AG09319 (cell line): ENCODE measurements around the gene PCMT1.
"Not testable (repeated sequence)": the region's sequence is repeated elsewhere in the genome, so short reads cannot be mapped to it uniquely, and the experiment has no call there.

Source experiments
- DNase-seq: peaks from one replicate; pipeline ENCODE4 v3.0.0-alpha.2; 2010; ENCODE audit warnings: low read depth; ENCODE audit errors: extremely low read depth
- CTCF ChIP-seq: IDR thresholded peaks from 2 replicates; pipeline ENCODE4 v1.5.1; 2011; ENCODE audit warnings: low read depth, mild to moderate bottlenecking, inconsistent platforms, low read length, moderate library complexity

PCMT1 gene

DNA sequence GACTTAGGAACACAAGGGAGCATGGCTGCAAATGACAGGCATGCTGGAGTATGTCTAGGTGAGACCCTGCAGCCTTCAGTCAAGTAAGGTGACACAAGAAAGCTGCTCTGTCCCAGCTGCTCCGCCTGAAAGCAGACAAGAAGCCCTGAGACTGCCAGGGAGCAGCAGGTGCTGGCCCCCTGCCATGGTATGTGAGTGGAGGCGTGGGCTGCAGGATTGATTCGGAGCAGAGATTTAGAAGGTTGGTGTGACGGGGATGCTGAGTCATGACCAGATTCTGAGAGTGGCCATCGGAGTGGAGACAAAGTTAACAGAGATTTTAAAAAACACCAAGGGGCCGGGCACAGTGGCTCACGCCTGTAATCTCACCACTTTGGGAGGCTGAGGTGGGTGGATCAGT lies 96.8 kb downstream of the PCMT1 start:
- no peak for DNase-seq
- TF ChIP-seq CTCF, result no peak

DNA sequence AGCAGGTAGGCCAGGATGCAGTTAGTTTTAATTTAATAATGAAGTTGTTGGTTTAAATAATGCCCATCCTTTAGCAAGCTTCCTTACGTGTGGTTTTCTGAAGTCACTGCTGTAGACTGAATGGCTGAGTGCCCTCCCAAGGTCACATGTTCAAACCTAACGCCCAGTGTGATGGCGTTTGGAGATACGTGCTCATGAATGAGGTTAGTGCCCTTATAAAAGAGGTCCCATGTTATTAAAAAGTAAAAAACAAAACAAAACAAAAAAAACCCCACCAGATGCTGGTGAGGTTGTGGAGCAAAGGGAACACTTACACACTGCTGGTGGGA lies 98.4 kb downstream of the PCMT1 start:
- no peak for TF ChIP-seq CTCF

GRCh38 chr6:149848343-149848742 lies 98.8 kb downstream of the PCMT1 start:
- not testable (repeated sequence) for DNase-seq

More for the DNA sequence above, 98.4 kb downstream of the PCMT1 start:
- no peak for DNase-seq

DNA sequence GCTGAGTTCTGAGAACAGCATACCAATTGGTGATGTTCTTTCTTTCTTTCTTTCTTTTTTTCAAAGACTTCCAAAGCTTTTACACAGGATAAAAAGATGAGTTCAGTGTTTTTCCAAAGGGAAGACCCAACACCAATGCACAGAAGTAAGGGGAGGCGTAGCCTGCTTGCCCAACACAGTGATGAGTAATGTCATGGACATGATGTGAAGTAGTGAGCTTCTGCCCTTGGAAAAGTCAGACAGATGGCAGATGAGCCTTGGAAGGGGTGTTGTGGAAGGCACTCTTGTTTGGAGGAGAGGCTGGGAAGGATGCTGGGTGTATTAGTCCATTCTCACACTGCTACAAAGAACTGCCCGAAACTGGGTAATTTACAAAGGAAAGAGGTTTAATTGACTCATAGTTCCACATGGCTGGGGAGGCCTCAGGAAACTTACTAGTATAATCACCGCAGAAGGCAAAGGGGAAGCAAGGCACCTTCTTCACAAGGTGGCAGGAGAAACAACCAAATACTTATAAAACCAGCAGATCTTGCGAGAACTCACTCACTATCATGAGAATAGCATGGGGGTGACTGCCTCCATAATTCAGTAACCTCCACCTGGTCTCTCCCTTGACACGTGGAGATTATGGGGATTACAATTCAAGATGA lies 102.0 kb downstream of the PCMT1 start:
- no peak for TF ChIP-seq CTCF
- no peak for DNase-seq

GRCh38 chr6:149852180-149852579 lies 102.6 kb downstream of the PCMT1 start:
- no peak for DNase-seq
- no peak for TF ChIP-seq CTCF

DNA sequence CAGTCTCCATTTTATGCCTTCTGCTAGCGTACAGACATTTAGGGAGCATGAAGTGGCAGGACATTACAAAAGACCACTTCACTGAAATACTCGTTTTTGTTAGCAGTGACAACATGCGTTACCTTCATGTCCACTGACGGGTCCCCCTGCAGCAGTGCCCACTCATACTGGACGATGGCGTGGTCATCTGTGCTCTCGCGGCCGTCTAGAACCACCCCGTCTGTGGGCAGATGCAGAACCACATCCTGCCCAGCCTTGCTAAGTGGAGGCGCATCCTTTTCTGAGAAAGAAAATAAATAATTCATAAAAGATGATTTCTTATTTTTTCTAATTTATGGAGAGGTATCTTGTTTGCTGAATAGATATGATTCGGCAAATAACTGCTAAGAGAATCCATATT lies 103.3 kb downstream of the PCMT1 start:
- TF ChIP-seq CTCF, result no peak
- no peak for DNase-seq

DNA sequence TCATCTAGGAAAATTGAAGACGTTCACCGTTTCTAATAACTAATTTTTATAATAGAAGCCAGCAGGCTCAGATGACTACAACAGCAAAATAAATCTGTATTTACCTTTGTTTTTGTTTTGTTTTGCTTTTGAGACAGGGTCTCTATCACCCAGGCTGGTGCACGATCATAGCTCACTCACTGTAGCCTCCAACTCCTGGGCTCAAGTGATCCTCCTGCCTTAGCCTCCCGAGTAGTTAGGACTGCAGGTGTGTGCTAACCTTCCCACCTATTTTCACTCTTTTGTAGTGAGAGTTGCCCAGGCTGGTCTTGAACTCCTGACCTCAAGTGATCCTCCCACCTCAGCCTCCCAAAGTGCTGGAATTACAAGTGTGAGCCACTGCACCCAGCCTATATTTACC lies 104.5 kb downstream of the PCMT1 start:
- DNase-seq, result not testable (repeated sequence)

DNA sequence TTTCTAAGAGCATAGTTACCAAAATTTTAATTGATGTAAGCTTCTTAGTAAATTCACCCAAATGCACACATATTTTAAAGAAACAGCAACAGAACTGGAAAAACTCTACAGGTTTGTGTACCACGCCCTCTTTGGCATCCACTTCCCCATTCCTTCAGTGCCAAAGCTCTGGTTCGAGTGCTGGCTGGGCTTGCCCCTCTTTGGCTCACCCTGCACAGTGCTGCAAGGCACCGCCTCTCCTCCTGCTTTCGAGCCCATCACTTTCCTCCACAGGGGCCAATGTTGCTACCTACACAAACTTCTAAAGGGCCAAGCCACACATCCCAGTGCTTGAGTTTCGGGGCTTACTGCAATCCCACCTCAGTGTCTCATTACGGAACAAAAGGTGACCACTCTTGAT lies 105.0 kb downstream of the PCMT1 start:
- no peak for TF ChIP-seq CTCF
- DNase-seq, result no peak
